DMS79 (cell line): ENCODE measurements around the gene SLC43A2.
A peak's percentile ranks its signal among the peaks of the same experiment; 100 is the strongest.
"Not testable (repeated sequence)": the region's sequence is repeated elsewhere in the genome, so short reads cannot be mapped to it uniquely, and the experiment has no call there.

Experiments used
- DNase-seq: peaks from one replicate; lab custom pipeline; 2025; lab: John Stamatoyannopoulos, UW

Gene SLC43A2

GRCh38 chr17:1627982-1628855 is at the start of gene SLC43A2:
TSS of gene SLC43A2 (minus strand) at chr17:1628834. CDS start at chr17:1627874, 960 bp downstream.
- peak; percentile 42 for DNase-seq

GRCh38 chr17:1676401-1676800 is 47.8 kb upstream of the SLC43A2 start:
- DNase-seq, result no peak

GRCh38 chr17:1673041-1673785 is 44.6 kb upstream of the SLC43A2 start:
- no peak for DNase-seq

- not testable (repeated sequence) for DNase-seq
Measured at GRCh38 chr17:1663934-1664333, 35.3 kb upstream of the SLC43A2 start.

GRCh38 chr17:1661045-1661444 is 32.4 kb upstream of the SLC43A2 start:
- no peak for DNase-seq

- DNase-seq, result no peak
Measured at GRCh38 chr17:1658100-1658499, 29.5 kb upstream of the SLC43A2 start.

- DNase-seq, result no peak
Measured at GRCh38 chr17:1653735-1654134, 25.1 kb upstream of the SLC43A2 start.

GRCh38 chr17:1652794-1653193 is 24.2 kb upstream of the SLC43A2 start:
- not testable (repeated sequence) for DNase-seq

GRCh38 chr17:1651559-1651844 is 22.9 kb upstream of the SLC43A2 start:
- DNase-seq, result no peak

GRCh38 chr17:1650731-1651558 is 22.3 kb upstream of the SLC43A2 start:
- DNase-seq, result no peak

GRCh38 chr17:1649844-1650501 is 21.3 kb upstream of the SLC43A2 start, which contains the start of gene RILP:
TSS of gene RILP (minus strand) at chr17:1649866. CDS start at chr17:1649804, 62 bp downstream.
- no peak for DNase-seq

- no peak for DNase-seq
Measured at GRCh38 chr17:1648963-1649843, 20.6 kb upstream of the SLC43A2 start.

GRCh38 chr17:1648173-1648962 is 19.7 kb upstream of the SLC43A2 start:
- DNase-seq, result no peak

GRCh38 chr17:1647802-1648171 is 19.2 kb upstream of the SLC43A2 start:
- DNase-seq, result no peak

- DNase-seq, result no peak
Measured at GRCh38 chr17:1646199-1646875, 17.7 kb upstream of the SLC43A2 start.

GRCh38 chr17:1645207-1646171 is 16.9 kb upstream of the SLC43A2 start, which contains the start of gene SCARF1:
TSS of gene SCARF1 (minus strand) at chr17:1645732. CDS start at chr17:1645697, 35 bp downstream.
- DNase-seq, result no peak

- DNase-seq, result no peak
Measured at GRCh38 chr17:1644493-1645206, 16.0 kb upstream of the SLC43A2 start.
